HPDE6-E6E7 (cell line): Measurements from ENCODE around the gene PLEKHS1.
"Not testable (repeated sequence)": the region's sequence is repeated elsewhere in the genome, so short reads cannot be mapped to it uniquely, and the experiment has no call there.

ENCODE experiments used
- DNase-seq: peaks from one replicate; pipeline ENCODE4 v3.0.0; 2011; ENCODE audit warnings: missing footprints; ENCODE audit errors: extremely low spot score

The PLEKHS1 gene

GRCh38 chr10:113791691-113792090 is 40.2 kb downstream of the PLEKHS1 start:
- no peak for DNase-seq

- DNase-seq, result no peak
These were observed 50.1 kb downstream of the PLEKHS1 start for GRCh38 chr10:113801569-113801968.

GRCh38 chr10:113802997-113803396 is 51.5 kb downstream of the PLEKHS1 start:
- no peak for DNase-seq

GRCh38 chr10:113806503-113806902 is 55.0 kb downstream of the PLEKHS1 start:
- DNase-seq, result no peak

- no peak for DNase-seq
These were observed 56.7 kb downstream of the PLEKHS1 start for GRCh38 chr10:113808168-113808567.

- DNase-seq, result not testable (repeated sequence)
These were observed 63.2 kb downstream of the PLEKHS1 start for GRCh38 chr10:113814700-113815099.

GRCh38 chr10:113819989-113820388 is 68.5 kb downstream of the PLEKHS1 start:
- DNase-seq, result no peak

GRCh38 chr10:113820507-113820906 is 69.0 kb downstream of the PLEKHS1 start:
- no peak for DNase-seq

- not testable (repeated sequence) for DNase-seq
These were observed 69.8 kb downstream of the PLEKHS1 start for GRCh38 chr10:113821306-113821705.

GRCh38 chr10:113822174-113822573 is 70.7 kb downstream of the PLEKHS1 start:
- no peak for DNase-seq

GRCh38 chr10:113823389-113823788 is 71.9 kb downstream of the PLEKHS1 start:
- no peak for DNase-seq

- DNase-seq, result no peak
These were observed 74.3 kb downstream of the PLEKHS1 start for GRCh38 chr10:113825791-113826190.

- DNase-seq, result not testable (repeated sequence)
These were observed 77.1 kb downstream of the PLEKHS1 start for GRCh38 chr10:113828567-113828966.
